Left ventricle myocardium inferior (tissue), 1 donor: ENCODE results near the gene FNBP1L. TPM values are rescaled to one million over a fixed set of nuclear protein-coding genes. Genes with fewer than 3 reads are reported as not detected.

Experiments
- DNase-seq: peaks from one replicate; pipeline ENCODE4 v3.0.0-alpha.2; 2020
- H3K27ac ChIP-seq: fragments of 200-600 bp; replicated peaks from 2 replicates; pipeline ENCODE4 v1.8.0; 2021
- H3K27me3 ChIP-seq: fragments of 200-600 bp; 2 replicates; pipeline ENCODE4 v1.8.0; 2021; ENCODE audit warnings: low read depth
- H3K36me3 ChIP-seq: fragments of 200-600 bp; 2 replicates; pipeline ENCODE4 v1.8.0; 2021
- H3K4me1 ChIP-seq: fragments of 200-600 bp; 2 replicates; pipeline ENCODE4 v1.8.0; 2021
- H3K4me3 ChIP-seq: fragments of 200-600 bp; 2 replicates; pipeline ENCODE4 v1.8.0; 2021; ENCODE audit warnings: mild to moderate bottlenecking, moderate library complexity
- H3K9me3 ChIP-seq: fragments of 200-600 bp; replicated peaks from 2 replicates; pipeline ENCODE4 v1.8.0; 2021
- CTCF ChIP-seq: fragments of 200-600 bp; IDR thresholded peaks from 2 replicates; pipeline ENCODE4 v1.8.0; 2021; ENCODE audit warnings: antibody characterized with exemption, mild to moderate bottlenecking, borderline replicate concordance
- intact Hi-C: fragments of 100-400 bp; cut with micrococcal nuclease; formaldehyde crosslinking; loops from one replicate; pipeline ENCODE4 v1.11.0; 2022
- total RNA-seq: library from RNA; stranded (reverse); fragmentation: NEBNext Ultra II Directional; extraction: Animal tissue kit (Norgen Biotek cat#: 25700); gene quantifications from one replicate; pipeline ENCODE4 v1.2.1, GENCODE V29; 2021
- donor health status: DM: no; HTN: yes; CAD: no; lungs with severe emphysema.

FNBP1L gene
- total RNA-seq, 1 donor from 2014 or later, result 28.0 TPM

- Histone ChIP-seq H3K9me3 (peaks cover 20% of the 10 kb centered on the region), H3K27ac (no peak overlapping the region), H3K4me3 (no peak overlapping the region), H3K4me1 (peaks cover 15% of the 10 kb centered on the region), H3K27me3 (no peaks in the 10 kb centered on the region), H3K36me3 (no peaks in the 10 kb centered on the region)
- intact Hi-C loops, result no loop called here
- no peak for TF ChIP-seq CTCF
- DNase-seq, result no peak
Observed at GRCh38 chr1:93483200-93483599, 35.3 kb downstream of the FNBP1L start.

GRCh38 chr1:93483606-93484005, 35.7 kb downstream of the FNBP1L start:
- H3K27me3 ChIP-seq, result no peaks in the 10 kb centered on the region
- no peaks in the 10 kb centered on the region for H3K36me3 ChIP-seq
- intact Hi-C loops, result no loop called here
- no peak for DNase-seq
- peaks cover 15% of the 10 kb centered on the region for H3K4me1 ChIP-seq
- TF ChIP-seq CTCF, result no peak
- no peak overlapping the region for H3K27ac ChIP-seq
- peaks cover 16% of the 10 kb centered on the region for H3K9me3 ChIP-seq
- no peak overlapping the region for H3K4me3 ChIP-seq

GRCh38 chr1:93488207-93488606, 40.3 kb downstream of the FNBP1L start:
- no peak for TF ChIP-seq CTCF
- H3K27me3 ChIP-seq, result no peaks in the 10 kb centered on the region
- H3K4me1 ChIP-seq, result peaks cover 33% of the 10 kb centered on the region
- H3K27ac ChIP-seq, result no peak overlapping the region
- H3K4me3 ChIP-seq, result no peak overlapping the region
- no peaks in the 10 kb centered on the region for H3K9me3 ChIP-seq
- intact Hi-C loops, result no loop called here
- no peak for DNase-seq
- no peaks in the 10 kb centered on the region for H3K36me3 ChIP-seq

GRCh38 chr1:93489756-93490155, 41.8 kb downstream of the FNBP1L start:
- TF ChIP-seq CTCF, result no peak
- Histone ChIP-seq H3K9me3 (peaks cover 3% of the 10 kb centered on the region), H3K4me3 (no peak overlapping the region), H3K36me3 (no peaks in the 10 kb centered on the region), H3K4me1 (peaks cover 33% of the 10 kb centered on the region), H3K27me3 (no peaks in the 10 kb centered on the region), H3K27ac (no peak overlapping the region)
- intact Hi-C loops, result no loop called here
- DNase-seq, result no peak

- Histone ChIP-seq H3K9me3 (peaks cover 5% of the 10 kb centered on the region), H3K4me1 (peaks cover 33% of the 10 kb centered on the region), H3K36me3 (no peaks in the 10 kb centered on the region), H3K4me3 (no peak overlapping the region), H3K27me3 (no peaks in the 10 kb centered on the region), H3K27ac (no peak overlapping the region)
- intact Hi-C loops, result no loop called here
- no peak for DNase-seq
- no peak for TF ChIP-seq CTCF
Observed at GRCh38 chr1:93490357-93490756, 42.4 kb downstream of the FNBP1L start.

- no peak for TF ChIP-seq CTCF
- intact Hi-C loops, result no loop called here
- peaks cover 10% of the 10 kb centered on the region for H3K4me1 ChIP-seq
- no peaks in the 10 kb centered on the region for H3K36me3 ChIP-seq
- peaks cover 5% of the 10 kb centered on the region for H3K9me3 ChIP-seq
- no peak overlapping the region for H3K27ac ChIP-seq
- no peak overlapping the region for H3K4me3 ChIP-seq
- DNase-seq, result no peak
- H3K27me3 ChIP-seq, result no peaks in the 10 kb centered on the region
Observed at GRCh38 chr1:93495911-93496310, 48.0 kb downstream of the FNBP1L start.
